Mucosa of descending colon (tissue), 3 donors: Measurements from ENCODE around the gene KIAA0930. TPM values are rescaled to one million over a fixed set of nuclear protein-coding genes. Genes with fewer than 3 reads are reported as not detected.

ENCODE experiments used
- ATAC-seq: fragments of 200-7000 bp; cut with Tn5 transposase; one replicate; pipeline ENCODE4 v1.9.1; 2020; ENCODE audit warnings: mild to moderate bottlenecking, moderate library complexity
- DNase-seq, 3 donors: peaks; one replicate each; pipeline ENCODE4 v3.0.0-alpha.2; 2020
- H3K36me3 ChIP-seq: fragments of 200-600 bp; one replicate; pipeline ENCODE4 v1.8.0; 2021; ENCODE audit warnings: low read depth, mild to moderate bottlenecking
- H3K4me1 ChIP-seq: fragments of 200-600 bp; one replicate; pipeline ENCODE4 v1.8.0; 2021; ENCODE audit warnings: low read depth, mild to moderate bottlenecking
- H3K4me3 ChIP-seq: fragments of 200-600 bp; one replicate; pipeline ENCODE4 v1.8.0; 2021; ENCODE audit warnings: mild to moderate bottlenecking
- H3K9me3 ChIP-seq: fragments of 200-600 bp; one replicate; pipeline ENCODE4 v1.8.0; 2021; ENCODE audit warnings: mild to moderate bottlenecking
- intact Hi-C, 2 donors: fragments of 100-400 bp; cut with DNase I in 1 of 2; cut with micrococcal nuclease in 1 of 2; formaldehyde crosslinking; loops; one replicate each; pipeline versions ENCODE4 v1.11.0 to v1.11.1; 2022; cut with DNase I, micrococcal nuclease
- total RNA-seq, 3 donors: library from RNA; stranded (reverse); fragmentation: NEBNext Ultra II Directional in 2 of 3; extraction: Animal tissue kit (Norgen Biotek cat#: 25700) in 2 of 3; gene quantifications; one replicate each; pipeline versions ENCODE4 v1.2.1 to v1.2.4, GENCODE V29; 2021 to 2023
- TF ChIP-seq, protein P1 (sequence below): fragments of 200-600 bp; IDR thresholded peaks from one replicate; pipeline ENCODE4 v1.8.0; 2022; ENCODE audit warnings: antibody characterized with exemption, mild to moderate bottlenecking
- donor health status: DM: no; HTN: no; CAD: no; lungs with moderate emphysema.
- donor health status: DM: no; HTN: no; CAD: no.
- donor health status: DM: no; HTN: yes; CAD: no.

The KIAA0930 gene
- total RNA-seq, 3 donors from 2014 or later = 32.7 to 62.4 (median 37.7) TPM

DNA sequence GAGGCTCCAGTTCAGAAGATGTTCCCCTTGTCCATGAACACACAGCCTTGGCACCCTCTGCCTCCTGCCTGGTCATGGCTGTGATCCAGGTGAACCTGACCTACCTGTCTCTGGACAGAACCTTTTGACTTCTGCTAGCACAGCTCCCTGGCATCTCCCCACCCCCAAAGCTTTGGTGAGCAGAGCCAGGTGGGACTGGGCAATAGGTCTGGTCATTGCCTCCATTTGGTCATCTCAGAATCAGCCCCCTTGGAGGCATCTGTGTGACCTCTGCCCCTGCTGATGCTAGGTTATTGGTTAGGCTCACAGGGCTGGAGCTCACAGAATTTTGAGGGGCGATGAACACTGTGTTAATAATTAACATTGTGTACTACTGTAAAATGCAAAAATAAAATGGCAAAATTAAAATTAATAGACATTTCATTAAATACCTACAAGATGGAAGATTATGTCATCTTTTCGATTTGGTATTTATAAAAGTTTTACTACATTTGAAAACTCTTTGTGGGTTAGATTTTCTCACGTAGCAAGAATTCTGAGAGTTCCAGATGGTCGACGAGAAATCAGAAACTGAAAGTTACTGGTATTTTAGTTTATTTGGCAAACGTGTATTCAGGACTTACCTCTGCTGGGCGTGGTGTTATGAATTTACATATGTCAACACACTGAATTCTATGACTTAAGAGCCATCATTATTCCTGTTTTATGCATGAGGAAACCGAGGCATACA is 8.3 kb upstream of the KIAA0930 start:
- no peaks in the 10 kb centered on the region for H3K36me3 ChIP-seq
- no peak overlapping the region for H3K4me3 ChIP-seq
- peak in 1 of 3 donors; percentile 60 for DNase-seq
- H3K9me3 ChIP-seq = no peaks in the 10 kb centered on the region
- peaks cover 17% of the 10 kb centered on the region for H3K4me1 ChIP-seq
- intact Hi-C loops = no loop called here
- peak; percentile 41 for ATAC-seq
- TF ChIP-seq, protein P1, sequence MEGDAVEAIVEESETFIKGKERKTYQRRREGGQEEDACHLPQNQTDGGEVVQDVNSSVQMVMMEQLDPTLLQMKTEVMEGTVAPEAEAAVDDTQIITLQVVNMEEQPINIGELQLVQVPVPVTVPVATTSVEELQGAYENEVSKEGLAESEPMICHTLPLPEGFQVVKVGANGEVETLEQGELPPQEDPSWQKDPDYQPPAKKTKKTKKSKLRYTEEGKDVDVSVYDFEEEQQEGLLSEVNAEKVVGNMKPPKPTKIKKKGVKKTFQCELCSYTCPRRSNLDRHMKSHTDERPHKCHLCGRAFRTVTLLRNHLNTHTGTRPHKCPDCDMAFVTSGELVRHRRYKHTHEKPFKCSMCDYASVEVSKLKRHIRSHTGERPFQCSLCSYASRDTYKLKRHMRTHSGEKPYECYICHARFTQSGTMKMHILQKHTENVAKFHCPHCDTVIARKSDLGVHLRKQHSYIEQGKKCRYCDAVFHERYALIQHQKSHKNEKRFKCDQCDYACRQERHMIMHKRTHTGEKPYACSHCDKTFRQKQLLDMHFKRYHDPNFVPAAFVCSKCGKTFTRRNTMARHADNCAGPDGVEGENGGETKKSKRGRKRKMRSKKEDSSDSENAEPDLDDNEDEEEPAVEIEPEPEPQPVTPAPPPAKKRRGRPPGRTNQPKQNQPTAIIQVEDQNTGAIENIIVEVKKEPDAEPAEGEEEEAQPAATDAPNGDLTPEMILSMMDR = no peak

GRCh38 chr22:45246060-45246985 is 5.6 kb upstream of the KIAA0930 start:
- H3K4me3 ChIP-seq = no peak overlapping the region
- H3K4me1 ChIP-seq = peaks cover 29% of the 10 kb centered on the region
- intact Hi-C loops = no loop called here
- H3K9me3 ChIP-seq = no peaks in the 10 kb centered on the region
- DNase-seq (peak in 2 of 3 donors; percentile 61 to 82), ATAC-seq (peak; percentile 94)
- TF ChIP-seq, protein P1 = no peak
- no peaks in the 10 kb centered on the region for H3K36me3 ChIP-seq

DNA sequence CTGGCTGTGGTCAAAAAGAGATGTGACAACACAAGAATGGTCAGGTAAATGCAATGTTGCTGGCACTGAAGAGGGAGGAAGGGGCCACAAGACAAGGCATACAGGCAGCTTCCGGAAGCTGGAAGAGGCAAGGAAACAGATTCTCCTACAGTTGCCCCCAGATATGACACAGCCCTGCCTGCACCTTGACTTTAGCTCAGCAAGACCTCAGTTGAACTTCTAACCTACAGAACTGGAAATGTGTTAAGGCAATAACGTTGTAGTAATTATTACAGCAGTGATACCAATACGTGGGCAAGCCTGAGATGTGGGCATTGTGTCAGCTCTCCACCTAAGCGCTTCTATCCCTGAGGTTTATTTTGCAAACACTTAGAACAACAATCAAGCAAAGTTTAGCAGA is 4.2 kb upstream of the KIAA0930 start:
- peak in 1 of 3 donors; percentile 3 for DNase-seq
- H3K9me3 ChIP-seq = no peaks in the 10 kb centered on the region
- intact Hi-C loops = no loop called here
- no peak for ATAC-seq
- no peaks in the 10 kb centered on the region for H3K36me3 ChIP-seq
- TF ChIP-seq, protein P1 = no peak
- no peak overlapping the region for H3K4me3 ChIP-seq
- peaks cover 33% of the 10 kb centered on the region for H3K4me1 ChIP-seq

DNA sequence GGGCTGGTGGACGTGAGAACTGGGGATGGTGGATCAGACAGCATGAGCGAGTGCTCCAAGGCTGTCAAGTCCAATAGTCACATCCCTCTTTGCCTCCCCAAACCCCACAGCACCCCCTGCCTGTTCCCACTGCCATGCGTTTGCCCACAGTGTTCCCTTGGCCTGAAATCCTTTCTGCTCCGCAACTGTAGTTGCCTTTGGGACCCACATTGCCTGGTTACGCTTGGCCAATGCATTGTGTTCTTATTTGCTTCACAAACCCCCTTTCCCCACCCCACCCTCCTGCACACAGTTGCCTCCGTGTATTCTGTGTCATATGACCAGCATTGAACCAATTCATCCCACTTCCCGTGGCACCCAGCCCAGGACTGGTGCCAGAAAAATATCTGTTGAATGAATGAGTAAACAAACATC is 2.1 kb upstream of the KIAA0930 start:
- TF ChIP-seq, protein P1 = no peak

DNA sequence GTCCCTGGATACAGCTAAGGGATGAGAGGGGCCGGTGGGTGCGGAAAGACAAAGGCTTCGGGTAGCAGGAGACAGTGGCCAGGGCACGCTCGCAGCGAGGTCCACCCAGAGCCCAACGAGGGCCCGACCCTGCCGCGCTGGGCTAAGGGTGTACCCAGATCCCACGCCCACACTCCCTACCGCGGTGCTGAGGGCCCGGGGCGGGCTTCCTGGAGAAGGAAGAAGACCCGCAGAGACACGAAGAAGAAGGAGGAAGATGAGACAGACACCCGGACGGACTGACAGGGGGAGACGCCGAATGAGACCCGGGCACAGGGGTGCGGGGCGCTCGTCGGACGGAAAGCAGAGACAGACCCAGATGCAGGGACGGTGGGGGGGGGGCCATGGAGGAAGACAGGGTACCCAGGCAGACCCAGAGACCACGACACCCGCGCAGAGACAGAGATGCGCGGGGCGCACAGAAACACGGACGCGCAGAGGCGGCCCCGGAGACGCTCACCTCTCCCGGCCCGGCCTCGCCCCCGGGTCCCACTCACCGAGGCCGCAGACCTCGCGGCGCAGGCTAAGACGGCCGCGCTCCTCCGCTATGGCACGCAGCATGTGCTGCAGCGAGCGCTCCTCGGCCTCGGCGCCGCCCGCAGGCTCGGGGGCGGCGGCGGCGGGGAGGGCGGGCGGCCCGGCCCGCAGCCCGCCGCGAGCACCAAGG is 437 bp downstream of the KIAA0930 start:
- DNase-seq = peak; percentile 59 to 76 (median 67)
- ATAC-seq = peak; percentile 42

More for the DNA sequence above, 2.1 kb upstream of the KIAA0930 start:
- Histone ChIP-seq H3K9me3 (no peaks in the 10 kb centered on the region), H3K36me3 (no peaks in the 10 kb centered on the region), H3K4me3 (no peak overlapping the region), H3K4me1 (peaks cover 42% of the 10 kb centered on the region)
- DNase-seq = peak in 2 of 3 donors; percentile 74 to 81
- intact Hi-C loops = no loop called here
- ATAC-seq = no peak

More for the DNA sequence above, 437 bp downstream of the KIAA0930 start:
- peak overlapping the region; percentile 36 for H3K4me3 ChIP-seq
- peaks cover 28% of the 10 kb centered on the region for H3K4me1 ChIP-seq
- intact Hi-C loops = no loop called here
- TF ChIP-seq, protein P1 = no peak
- no peaks in the 10 kb centered on the region for H3K36me3 ChIP-seq
- no peaks in the 10 kb centered on the region for H3K9me3 ChIP-seq
